ENCODE measurements around the gene LPP. TPM values are rescaled to one million over a fixed set of nuclear protein-coding genes. Genes with fewer than 3 reads are reported as not detected.

Gene LPP
- total RNA-seq, 2 experiments from 2014 or later = 51.3 to 58.9 TPM

DNA sequence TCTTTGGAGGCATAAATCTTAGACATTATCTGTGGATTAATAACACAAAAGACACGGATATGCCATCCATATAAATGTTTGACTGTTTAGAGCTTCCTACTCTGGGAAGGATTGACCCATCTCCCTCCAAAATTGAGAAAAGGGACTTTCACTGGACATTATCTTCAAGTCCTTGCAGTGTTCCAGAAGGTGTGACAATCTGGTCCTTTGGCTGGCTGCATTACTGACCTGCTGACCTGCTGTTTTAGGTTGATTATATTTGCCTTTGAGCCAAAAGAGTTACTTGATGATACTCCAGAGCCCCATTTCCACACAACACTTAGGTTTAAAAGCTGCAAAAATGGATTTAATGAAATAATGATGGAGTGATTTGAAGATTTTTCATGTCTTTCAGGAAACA is 504.6 kb downstream of the LPP start:
- DNase-seq (no peak), ATAC-seq (no peak)
- H3K9me3 Mint-ChIP-seq (ENCODE audit: insufficient read depth) = no peaks in the 10 kb centered on the region
- H3K4me1 Mint-ChIP-seq (ENCODE audit: low read depth) = peaks cover 4% of the 10 kb centered on the region
- POLR2A ChIA-PET = no interaction called here
- CTCF ChIA-PET = interaction anchor here (0.9 to 1.2 kb wide), 2 partner anchors 12 to 58 kb away, joined by 3 read pairs; no protein-coding TSS in a partner anchor
- no peak overlapping the region for H3K27ac Mint-ChIP-seq
- no peaks in the 10 kb centered on the region for H3K27me3 Mint-ChIP-seq (ENCODE audit: low read depth)
- H3K4me3 Mint-ChIP-seq = no peak overlapping the region
- no peaks in the 10 kb centered on the region for H3K36me3 Mint-ChIP-seq (ENCODE audit: low read depth)

DNA sequence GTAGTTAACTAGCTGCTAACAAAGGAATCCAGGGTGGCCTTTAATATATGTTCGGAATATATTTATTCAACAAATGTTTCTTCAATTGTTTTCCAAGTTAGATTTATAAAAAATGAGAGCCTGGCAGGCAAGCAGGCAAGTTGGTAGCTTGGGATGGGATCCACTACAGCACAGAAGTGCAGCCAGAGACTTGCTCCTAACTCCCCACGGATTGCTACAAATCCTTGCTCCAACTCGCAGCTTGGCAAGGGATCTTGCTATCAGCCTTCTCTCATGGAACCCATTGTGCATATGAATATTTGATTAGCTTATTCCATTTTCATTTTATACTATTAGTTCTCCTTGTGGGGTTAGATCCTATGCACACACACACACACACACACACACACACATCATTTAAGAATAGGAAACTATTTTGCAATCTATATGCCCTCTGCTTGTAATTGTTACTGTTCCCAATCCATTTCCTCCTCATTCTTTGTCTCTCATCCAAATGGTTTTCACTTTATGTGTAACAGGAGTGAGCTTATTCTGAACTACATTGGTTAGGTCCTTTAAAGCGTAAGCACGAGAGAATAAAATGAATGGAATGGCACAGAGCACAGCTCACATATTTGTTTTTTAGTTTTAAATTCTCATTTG is 505.6 kb downstream of the LPP start:
- DNase-seq (no peak), ATAC-seq (no peak)
- H3K4me1 Mint-ChIP-seq (ENCODE audit: low read depth) = peaks cover 4% of the 10 kb centered on the region
- no peaks in the 10 kb centered on the region for H3K36me3 Mint-ChIP-seq (ENCODE audit: low read depth)
- ChIA-PET POLR2A (no interaction called here), CTCF (interaction anchor here (0.9 to 1.2 kb wide), 2 partner anchors 59 to 919 kb away, joined by 3 read pairs; no protein-coding TSS in a partner anchor)
- no peak overlapping the region for H3K27ac Mint-ChIP-seq
- no peaks in the 10 kb centered on the region for H3K9me3 Mint-ChIP-seq (ENCODE audit: insufficient read depth)
- H3K4me3 Mint-ChIP-seq = no peak overlapping the region
- H3K27me3 Mint-ChIP-seq (ENCODE audit: low read depth) = no peaks in the 10 kb centered on the region

DNA sequence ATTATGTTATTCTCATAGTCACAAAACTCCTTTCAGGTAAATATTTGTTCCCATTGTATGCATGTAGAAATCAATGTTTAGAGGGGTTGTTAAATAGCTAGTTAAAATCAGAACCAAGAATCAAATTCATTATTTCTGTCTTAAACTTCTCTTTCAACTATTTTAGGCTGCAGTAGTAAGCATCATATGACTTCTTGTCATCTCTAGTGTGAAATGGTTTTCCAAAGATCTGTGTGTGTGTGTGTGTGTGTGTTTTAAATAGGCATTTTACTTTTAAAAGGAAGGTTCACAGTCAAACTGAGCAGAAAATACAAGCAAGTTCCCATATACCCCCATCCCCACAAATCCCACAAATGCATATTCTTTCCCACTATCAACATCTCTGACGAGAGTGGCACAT is 506.5 kb downstream of the LPP start:
- H3K27ac Mint-ChIP-seq = no peak overlapping the region
- ChIA-PET CTCF (interaction anchor here (1.2 kb wide), 1 partner anchor 920 kb away, joined by 3 read pairs; no protein-coding TSS in a partner anchor), POLR2A (no interaction called here)
- no peak for ATAC-seq
- H3K9me3 Mint-ChIP-seq (ENCODE audit: insufficient read depth) = no peaks in the 10 kb centered on the region
- no peak overlapping the region for H3K4me3 Mint-ChIP-seq
- no peaks in the 10 kb centered on the region for H3K36me3 Mint-ChIP-seq (ENCODE audit: low read depth)
- no peaks in the 10 kb centered on the region for H3K27me3 Mint-ChIP-seq (ENCODE audit: low read depth)
- H3K4me1 Mint-ChIP-seq (ENCODE audit: low read depth) = no peaks in the 10 kb centered on the region
- no peak for DNase-seq

DNA sequence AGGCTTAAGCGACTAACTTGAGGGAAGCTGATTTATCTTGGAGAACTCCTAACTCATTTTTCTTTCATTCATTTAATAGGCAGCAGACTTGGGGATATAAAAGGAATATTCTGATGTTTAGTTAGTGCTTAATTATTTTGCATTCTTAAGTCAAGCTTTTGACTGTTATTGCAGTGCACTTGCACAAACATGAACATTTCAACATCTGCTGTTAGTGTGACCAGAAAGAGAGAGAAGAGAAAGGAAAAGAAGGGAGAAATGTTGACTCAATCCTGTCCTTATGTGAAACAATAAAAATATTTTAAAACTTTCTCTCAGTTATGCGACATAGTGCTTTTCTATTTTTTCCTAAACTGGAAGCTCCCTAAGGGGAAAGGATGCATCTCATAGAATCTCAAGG is 507.8 kb downstream of the LPP start:
- DNase-seq (no peak), ATAC-seq (no peak)
- Mint-ChIP-seq H3K36me3 (ENCODE audit: low read depth) (no peaks in the 10 kb centered on the region), H3K27ac (no peak overlapping the region), H3K4me1 (ENCODE audit: low read depth) (no peaks in the 10 kb centered on the region), H3K9me3 (ENCODE audit: insufficient read depth) (no peaks in the 10 kb centered on the region), H3K4me3 (no peak overlapping the region), H3K27me3 (ENCODE audit: low read depth) (no peaks in the 10 kb centered on the region)
- ChIA-PET CTCF (interaction anchor here (5.2 kb wide), 1 partner anchor 922 kb away, joined by 23 read pairs; no protein-coding TSS in a partner anchor), POLR2A (no interaction called here)

DNA sequence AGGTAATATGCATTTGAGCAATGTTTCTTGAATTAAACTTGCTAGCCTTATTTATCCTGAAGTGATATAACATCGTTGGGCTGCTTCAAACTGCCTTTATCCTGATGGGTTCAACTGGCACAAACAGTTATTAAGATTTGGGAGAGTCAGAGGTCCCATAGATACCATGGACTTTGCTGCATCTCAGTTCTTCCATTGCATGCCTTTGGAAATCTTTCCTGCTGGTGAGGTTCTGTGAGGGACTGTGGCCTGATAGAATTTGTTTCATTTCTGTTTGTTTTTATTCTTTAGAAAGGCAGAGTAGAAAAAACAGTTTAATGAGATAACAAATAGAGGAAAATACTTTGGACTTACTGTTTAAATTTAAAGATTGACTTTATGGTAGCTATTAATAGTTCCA is 508.3 kb downstream of the LPP start:
- Mint-ChIP-seq H3K4me1 (ENCODE audit: low read depth) (no peaks in the 10 kb centered on the region), H3K9me3 (ENCODE audit: insufficient read depth) (no peaks in the 10 kb centered on the region), H3K36me3 (ENCODE audit: low read depth) (no peaks in the 10 kb centered on the region), H3K27ac (no peak overlapping the region), H3K27me3 (ENCODE audit: low read depth) (no peaks in the 10 kb centered on the region), H3K4me3 (no peak overlapping the region)
- CTCF ChIA-PET = interaction anchor here (5.2 kb wide), 1 partner anchor 922 kb away, joined by 23 read pairs; no protein-coding TSS in a partner anchor
- no peak for ATAC-seq
- no peak for DNase-seq
- POLR2A ChIA-PET = no interaction called here

DNA sequence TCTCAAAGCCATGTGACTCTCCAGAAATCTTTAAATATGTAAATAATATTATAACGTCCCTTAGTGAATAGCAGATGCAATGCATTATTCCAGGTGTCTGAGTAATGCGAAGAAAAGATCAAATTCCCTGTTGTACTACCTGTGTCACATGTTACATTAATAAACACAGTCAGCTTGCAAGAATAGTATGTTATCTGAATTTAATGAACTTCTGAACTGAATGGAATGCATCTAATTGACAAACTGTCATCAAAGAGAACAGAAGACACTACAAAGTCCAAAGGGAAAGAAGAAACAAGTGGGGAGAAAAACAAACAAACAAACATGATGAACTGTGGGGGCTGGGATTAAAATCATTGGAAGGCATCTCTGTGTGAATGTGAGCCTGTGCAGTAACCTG is 508.8 kb downstream of the LPP start:
- DNase-seq (no peak), ATAC-seq (no peak)
- Mint-ChIP-seq H3K36me3 (ENCODE audit: low read depth) (no peaks in the 10 kb centered on the region), H3K4me3 (no peak overlapping the region), H3K27me3 (ENCODE audit: low read depth) (no peaks in the 10 kb centered on the region), H3K4me1 (ENCODE audit: low read depth) (no peaks in the 10 kb centered on the region), H3K27ac (no peak overlapping the region), H3K9me3 (ENCODE audit: insufficient read depth) (no peaks in the 10 kb centered on the region)
- POLR2A ChIA-PET = no interaction called here
- CTCF ChIA-PET = interaction anchor here (5.2 kb wide), 1 partner anchor 923 kb away, joined by 23 read pairs; no protein-coding TSS in a partner anchor

DNA sequence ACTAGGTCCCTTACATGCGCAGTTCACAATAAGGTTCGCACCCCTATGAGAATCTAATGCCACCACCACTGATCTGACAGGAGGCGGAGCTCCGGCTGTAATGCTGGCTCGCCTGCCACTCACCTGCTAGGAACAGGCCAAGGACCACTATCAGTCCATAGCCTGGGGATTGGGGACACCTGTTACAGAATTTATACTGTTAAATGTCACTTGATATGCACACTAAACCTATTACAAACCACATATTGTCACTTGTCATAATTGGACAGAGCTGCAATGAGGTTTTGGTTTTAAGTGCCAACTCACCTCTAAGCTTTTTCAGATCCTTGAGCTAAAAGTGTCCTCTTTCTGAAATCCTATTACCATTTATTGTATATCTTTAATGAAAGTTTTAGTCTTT is 509.9 kb downstream of the LPP start:
- Mint-ChIP-seq H3K27me3 (ENCODE audit: low read depth) (no peaks in the 10 kb centered on the region), H3K36me3 (ENCODE audit: low read depth) (peaks cover 2% of the 10 kb centered on the region), H3K9me3 (ENCODE audit: insufficient read depth) (peaks cover 1% of the 10 kb centered on the region), H3K4me1 (ENCODE audit: low read depth) (no peaks in the 10 kb centered on the region), H3K27ac (no peak overlapping the region), H3K4me3 (no peak overlapping the region)
- ChIA-PET CTCF (interaction anchor here (1.3 to 5.2 kb wide), 2 partner anchors 17 to 924 kb away, joined by 6 to 23 read pairs; no protein-coding TSS in a partner anchor), POLR2A (no interaction called here)
- DNase-seq = no peak
- ATAC-seq = no peak

DNA sequence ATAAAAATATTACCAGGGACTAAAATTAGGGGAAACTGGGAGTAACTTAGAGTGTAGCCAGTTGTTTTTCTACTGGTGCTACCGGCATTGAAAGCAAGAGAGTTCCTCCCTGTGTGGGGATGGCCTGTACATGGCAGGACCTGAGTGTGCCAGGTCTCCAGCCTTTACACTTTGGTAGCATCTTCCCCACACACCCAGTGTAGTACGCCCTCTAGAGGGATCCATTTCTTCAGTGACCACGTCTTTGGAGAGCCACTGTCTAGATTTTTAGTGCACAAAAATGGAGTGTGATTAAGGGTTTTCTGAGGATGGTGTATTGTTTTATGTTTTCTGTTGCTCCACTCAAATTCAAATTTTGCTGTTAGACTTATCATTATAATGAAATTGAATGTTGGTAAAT is 510.8 kb downstream of the LPP start:
- Mint-ChIP-seq H3K9me3 (ENCODE audit: insufficient read depth) (peaks cover 4% of the 10 kb centered on the region), H3K4me1 (ENCODE audit: low read depth) (no peaks in the 10 kb centered on the region), H3K36me3 (ENCODE audit: low read depth) (peaks cover 4% of the 10 kb centered on the region), H3K4me3 (no peak overlapping the region), H3K27ac (no peak overlapping the region), H3K27me3 (ENCODE audit: low read depth) (no peaks in the 10 kb centered on the region)
- ChIA-PET POLR2A (no interaction called here), CTCF (interaction anchor here (1.3 to 5.2 kb wide), 2 partner anchors 18 to 925 kb away, joined by 6 to 23 read pairs; no protein-coding TSS in a partner anchor)
- ATAC-seq = no peak
- DNase-seq = peak; percentile 27

DNA sequence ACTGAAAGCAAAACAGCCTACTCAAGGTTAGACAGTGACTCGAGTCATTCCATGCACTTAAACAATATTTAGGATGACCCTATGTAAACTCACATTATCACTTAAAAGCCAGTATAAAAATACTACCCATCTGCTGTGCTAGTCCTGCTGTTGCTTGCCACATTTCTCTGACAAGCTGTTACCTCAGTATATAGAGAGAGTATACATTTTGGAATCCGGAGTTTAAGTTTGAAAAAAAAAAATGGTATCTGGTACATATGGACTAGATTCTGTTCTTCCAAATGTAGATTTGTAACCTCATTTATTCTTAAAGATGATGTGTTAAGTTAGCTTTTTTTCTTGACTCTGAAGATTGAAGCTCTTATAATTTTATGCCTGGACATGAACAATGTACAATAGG is 514.0 kb downstream of the LPP start:
- Mint-ChIP-seq H3K36me3 (ENCODE audit: low read depth) (peaks cover 4% of the 10 kb centered on the region), H3K4me3 (no peak overlapping the region), H3K27me3 (ENCODE audit: low read depth) (no peaks in the 10 kb centered on the region), H3K4me1 (ENCODE audit: low read depth) (peaks cover 3% of the 10 kb centered on the region), H3K27ac (no peak overlapping the region), H3K9me3 (ENCODE audit: insufficient read depth) (peaks cover 4% of the 10 kb centered on the region)
- ChIA-PET POLR2A (interaction anchor here (0.6 kb wide), 1 partner anchor 474 kb away, joined by 4 read pairs; no protein-coding TSS in a partner anchor), CTCF (no interaction called here)
- DNase-seq (no peak), ATAC-seq (no peak)

DNA sequence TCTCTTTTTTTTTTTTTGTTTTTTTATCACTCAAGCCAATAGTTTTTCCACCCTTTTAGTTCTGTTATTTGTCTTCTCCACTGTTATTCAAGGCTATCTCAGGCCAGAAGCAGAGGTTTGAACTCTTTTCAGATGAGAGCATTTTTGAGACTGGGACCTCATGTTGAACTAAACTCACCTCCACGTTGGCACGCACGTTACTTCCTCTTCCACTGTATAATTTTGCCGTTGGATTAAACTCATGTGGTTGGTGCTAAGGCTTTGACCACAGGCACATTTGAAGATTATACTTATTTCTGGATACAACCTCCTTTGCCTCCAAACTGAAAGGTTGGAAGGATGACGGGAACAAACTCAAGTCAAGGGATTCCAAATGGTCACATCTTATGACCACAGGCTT is 516.5 kb downstream of the LPP start:
- CTCF ChIA-PET = no interaction called here
- Mint-ChIP-seq H3K27ac (no peak overlapping the region), H3K4me3 (no peak overlapping the region), H3K9me3 (ENCODE audit: insufficient read depth) (peaks cover 4% of the 10 kb centered on the region), H3K4me1 (ENCODE audit: low read depth) (peaks cover 3% of the 10 kb centered on the region), H3K27me3 (ENCODE audit: low read depth) (no peaks in the 10 kb centered on the region), H3K36me3 (ENCODE audit: low read depth) (peaks cover 4% of the 10 kb centered on the region)
- DNase-seq (no peak), ATAC-seq (no peak)
- POLR2A ChIA-PET = no interaction called here

DNA sequence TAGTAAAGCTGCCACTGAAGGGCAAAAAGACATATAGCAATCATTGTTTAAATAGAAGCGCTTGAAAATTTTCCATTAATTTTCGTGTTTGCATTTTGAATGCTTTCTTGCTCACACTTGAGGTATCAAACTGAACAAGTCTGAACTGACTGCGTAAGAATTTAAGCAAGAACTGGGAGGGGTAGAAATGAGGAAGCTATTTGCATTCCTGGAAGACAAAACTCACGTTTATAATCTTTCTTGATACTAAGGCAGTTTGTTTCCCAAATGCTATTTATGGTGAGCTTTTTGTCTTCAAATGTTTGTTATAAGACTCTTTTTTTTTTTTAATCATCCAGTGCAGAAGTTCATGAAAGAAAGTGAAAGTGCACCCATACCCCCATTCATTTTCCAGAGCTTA is 518.0 kb downstream of the LPP start:
- peaks cover 3% of the 10 kb centered on the region for H3K4me1 Mint-ChIP-seq (ENCODE audit: low read depth)
- ATAC-seq (no peak), DNase-seq (no peak)
- peaks cover 4% of the 10 kb centered on the region for H3K9me3 Mint-ChIP-seq (ENCODE audit: insufficient read depth)
- H3K36me3 Mint-ChIP-seq (ENCODE audit: low read depth) = peaks cover 4% of the 10 kb centered on the region
- CTCF ChIA-PET = interaction anchor here (0.6 kb wide), 1 partner anchor 18 kb away, joined by 3 read pairs; no protein-coding TSS in a partner anchor
- POLR2A ChIA-PET = no interaction called here
- H3K4me3 Mint-ChIP-seq = no peak overlapping the region
- no peaks in the 10 kb centered on the region for H3K27me3 Mint-ChIP-seq (ENCODE audit: low read depth)
- no peak overlapping the region for H3K27ac Mint-ChIP-seq

DNA sequence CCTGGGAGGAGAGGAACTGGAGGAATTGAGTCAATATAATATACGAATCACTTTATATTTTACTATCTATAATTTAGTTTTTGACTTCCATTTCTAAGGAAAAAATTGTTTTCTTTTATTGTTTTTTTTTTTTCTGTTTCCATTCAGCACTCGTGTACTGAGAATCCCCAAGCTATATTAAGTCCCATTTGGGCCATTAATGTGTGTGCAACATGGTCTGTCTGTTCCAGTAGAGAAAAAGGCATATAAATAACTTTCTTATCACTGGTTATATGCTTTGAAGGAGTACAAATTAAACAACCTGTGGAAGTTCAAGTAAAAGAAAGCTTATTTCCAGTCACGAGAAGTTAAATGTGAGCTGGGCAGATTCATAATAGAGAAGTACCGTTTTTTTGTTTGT is 518.9 kb downstream of the LPP start:
- ATAC-seq (no peak), DNase-seq (no peak)
- Mint-ChIP-seq H3K9me3 (ENCODE audit: insufficient read depth) (peaks cover 4% of the 10 kb centered on the region), H3K27me3 (ENCODE audit: low read depth) (no peaks in the 10 kb centered on the region), H3K27ac (no peak overlapping the region), H3K4me3 (no peak overlapping the region), H3K36me3 (ENCODE audit: low read depth) (peaks cover 4% of the 10 kb centered on the region), H3K4me1 (ENCODE audit: low read depth) (peaks cover 3% of the 10 kb centered on the region)
- ChIA-PET POLR2A (no interaction called here), CTCF (interaction anchor here (1.2 kb wide), 1 partner anchor 76 kb away, joined by 3 read pairs; no protein-coding TSS in a partner anchor)
